ENCODE data around the gene TFEB. TPM values are rescaled to one million over a fixed set of nuclear protein-coding genes. Genes with fewer than 3 reads are reported as not detected.

Gene TFEB
- total RNA-seq, 1 donor from 2014 or later: 0.13 TPM

DNA sequence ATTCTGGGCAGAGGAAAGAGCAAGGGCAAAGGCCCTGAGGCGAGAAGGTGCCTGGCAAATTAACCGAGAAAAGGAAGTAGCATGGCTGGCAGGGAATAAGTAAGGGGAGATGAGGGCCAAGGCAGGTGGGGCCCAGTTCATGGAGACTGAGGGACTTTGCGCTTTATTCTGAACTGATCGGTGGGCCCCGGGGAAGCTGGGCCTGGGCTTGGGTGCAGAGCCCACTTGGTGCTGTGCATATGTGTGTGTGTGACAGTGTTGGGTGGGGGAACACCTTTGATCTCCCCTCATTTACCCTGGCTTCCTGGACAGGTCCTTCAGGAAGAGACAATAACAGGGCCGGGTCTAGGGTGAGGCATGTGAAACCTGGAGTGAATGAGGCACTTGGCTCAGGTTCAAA, 100.0 kb downstream of the TFEB start:
- no peak for DNase-seq (ENCODE audit: low spot score)
- Histone ChIP-seq H3K9me3 (ENCODE audit: low read depth) (no peaks in the 10 kb centered on the region), H3K4me3 (no peak overlapping the region), H4K20me1 (ENCODE audit: low read depth) (peaks cover 11% of the 10 kb centered on the region), H2AFZ (replicated peaks) (no peak overlapping the region), H3K4me2 (no peak overlapping the region), H3K9ac (no peak overlapping the region), H3K4me1 (peaks cover 21% of the 10 kb centered on the region), H3F3A (ENCODE audit: low read depth) (peaks cover 6% of the 10 kb centered on the region), H3K36me3 (no peaks in the 10 kb centered on the region), H3K27me3 (peaks cover 75% of the 10 kb centered on the region), H3K79me2 (ENCODE audit: low read depth) (peaks cover 10% of the 10 kb centered on the region), H3K27ac (no peak overlapping the region)
- no peak overlapping the region for H3K4me3 Mint-ChIP-seq
- no peaks in the 10 kb centered on the region for H3K9me3 Mint-ChIP-seq
- TF ChIP-seq EZH2 (IDR thresholded peaks at IDR 0.05) (no peak), EZH2phosphoT487 (IDR thresholded peaks at IDR 0.05) (no peak)
- TF ChIP-seq, protein P1, sequence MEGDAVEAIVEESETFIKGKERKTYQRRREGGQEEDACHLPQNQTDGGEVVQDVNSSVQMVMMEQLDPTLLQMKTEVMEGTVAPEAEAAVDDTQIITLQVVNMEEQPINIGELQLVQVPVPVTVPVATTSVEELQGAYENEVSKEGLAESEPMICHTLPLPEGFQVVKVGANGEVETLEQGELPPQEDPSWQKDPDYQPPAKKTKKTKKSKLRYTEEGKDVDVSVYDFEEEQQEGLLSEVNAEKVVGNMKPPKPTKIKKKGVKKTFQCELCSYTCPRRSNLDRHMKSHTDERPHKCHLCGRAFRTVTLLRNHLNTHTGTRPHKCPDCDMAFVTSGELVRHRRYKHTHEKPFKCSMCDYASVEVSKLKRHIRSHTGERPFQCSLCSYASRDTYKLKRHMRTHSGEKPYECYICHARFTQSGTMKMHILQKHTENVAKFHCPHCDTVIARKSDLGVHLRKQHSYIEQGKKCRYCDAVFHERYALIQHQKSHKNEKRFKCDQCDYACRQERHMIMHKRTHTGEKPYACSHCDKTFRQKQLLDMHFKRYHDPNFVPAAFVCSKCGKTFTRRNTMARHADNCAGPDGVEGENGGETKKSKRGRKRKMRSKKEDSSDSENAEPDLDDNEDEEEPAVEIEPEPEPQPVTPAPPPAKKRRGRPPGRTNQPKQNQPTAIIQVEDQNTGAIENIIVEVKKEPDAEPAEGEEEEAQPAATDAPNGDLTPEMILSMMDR (IDR thresholded peaks at IDR 0.05): no peak
- H3K27ac Mint-ChIP-seq: no peak overlapping the region
- H3K27me3 Mint-ChIP-seq (ENCODE audit: insufficient read depth, low read depth): peaks cover 33% of the 10 kb centered on the region
- peaks cover 37% of the 10 kb centered on the region for H3K4me1 Mint-ChIP-seq
- H3K36me3 Mint-ChIP-seq: peaks cover 2% of the 10 kb centered on the region

DNA sequence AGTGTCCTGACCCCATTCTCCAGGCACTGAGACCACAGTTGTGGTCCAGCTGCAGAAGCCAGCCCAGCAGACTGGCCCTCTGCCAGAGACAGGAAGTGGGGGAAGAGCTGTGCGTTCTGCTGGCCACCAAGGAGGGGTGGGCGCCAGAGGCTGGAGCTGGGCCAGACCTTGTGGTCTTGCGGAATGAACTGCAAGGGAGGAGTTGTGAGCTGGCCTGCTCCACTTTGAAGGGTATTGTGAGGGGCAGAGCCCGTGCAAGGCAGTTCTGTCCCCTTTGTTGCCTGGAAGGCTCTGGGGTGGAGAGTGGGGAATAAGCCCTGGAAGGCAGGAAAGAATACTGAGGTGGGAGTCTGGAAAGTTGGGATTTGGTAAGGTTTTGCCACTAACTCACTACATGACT, 100.8 kb downstream of the TFEB start:
- H4K20me1 ChIP-seq (ENCODE audit: low read depth): peaks cover 4% of the 10 kb centered on the region
- Mint-ChIP-seq H3K4me1 (peaks cover 31% of the 10 kb centered on the region), H3K9me3 (no peaks in the 10 kb centered on the region), H3K27ac (no peak overlapping the region), H3K27me3 (ENCODE audit: insufficient read depth, low read depth) (peaks cover 32% of the 10 kb centered on the region), H3K4me3 (no peak overlapping the region), H3K36me3 (no peaks in the 10 kb centered on the region)
- H3K79me2 ChIP-seq (ENCODE audit: low read depth): peaks cover 4% of the 10 kb centered on the region
- no peak for TF ChIP-seq EZH2phosphoT487 (IDR thresholded peaks at IDR 0.05)
- no peak for TF ChIP-seq EZH2 (IDR thresholded peaks at IDR 0.05)
- TF ChIP-seq, protein P1 (IDR thresholded peaks at IDR 0.05): no peak
- H3K4me2 ChIP-seq: no peak overlapping the region
- no peak overlapping the region for H3K4me3 ChIP-seq
- DNase-seq (ENCODE audit: low spot score): peak; percentile 51
- no peak overlapping the region for H2AFZ ChIP-seq (replicated peaks)
- no peaks in the 10 kb centered on the region for H3K9me3 ChIP-seq (ENCODE audit: low read depth)
- peaks cover 6% of the 10 kb centered on the region for H3F3A ChIP-seq (ENCODE audit: low read depth)
- no peak overlapping the region for H3K27ac ChIP-seq
- no peaks in the 10 kb centered on the region for H3K36me3 ChIP-seq
- H3K9ac ChIP-seq: no peak overlapping the region
- H3K4me1 ChIP-seq: peaks cover 14% of the 10 kb centered on the region
- peaks cover 69% of the 10 kb centered on the region for H3K27me3 ChIP-seq

Small RNA genes within 50 kb of the gene (small RNA-seq; reads per million reads assigned to genes)
- gene AL365205.3: not detected

Other genes starting within 250 kb of the TFEB start
- 2.7 and 6.9 TPM in 2 replicates for gene FOXP4, start 189.2 kb downstream of the TFEB start, total RNA-seq (ENCODE audit: low replicate concordance)
- gene MDFI, start 97.1 kb downstream of the TFEB start, total RNA-seq (ENCODE audit: low replicate concordance): 29.5 and 87.4 TPM in 2 replicates
- gene PGC, start 11.8 kb upstream of the TFEB start, total RNA-seq (ENCODE audit: low replicate concordance): not detected in 2 replicates
- gene FRS3, start 44.3 kb upstream of the TFEB start, total RNA-seq (ENCODE audit: low replicate concordance): 1.9 and 5.3 TPM in 2 replicates
- gene PRICKLE4, start 45.2 kb upstream of the TFEB start, total RNA-seq (ENCODE audit: low replicate concordance): 1.1 TPM in 1 of 2 replicates, not detected in the other
- 177 and 182 TPM in 2 replicates for gene TOMM6, start 52.1 kb upstream of the TFEB start, total RNA-seq (ENCODE audit: low replicate concordance)
- gene USP49, start 159.8 kb upstream of the TFEB start, total RNA-seq (ENCODE audit: low replicate concordance): 25.0 and 30.7 TPM in 2 replicates
- gene MED20, start 185.5 kb upstream of the TFEB start, total RNA-seq (ENCODE audit: low replicate concordance): 29.4 and 31.4 TPM in 2 replicates
- 11.5 and 31.7 TPM in 2 replicates for gene BYSL, start 185.9 kb upstream of the TFEB start, total RNA-seq (ENCODE audit: low replicate concordance)
- 7.6 and 16.2 TPM in 2 replicates for gene CCND3, start 206.2 kb upstream of the TFEB start, total RNA-seq (ENCODE audit: low replicate concordance)